K562 (cell line): Measurements from ENCODE around the gene ACP4. TPM values are rescaled to one million over a fixed set of nuclear protein-coding genes. Genes with fewer than 3 reads are reported as not detected.

Source experiments
- ADNP ChIP-seq: fragments of 200-800 bp; sonication (Bioruptor generic); IDR thresholded peaks from 2 replicates; pipeline ENCODE4 v1.6.1; 2016; ENCODE audit warnings: missing genetic modification characterization, missing compliant biosample characterization
- BMI1 ChIP-seq: fragments of 150-350 bp; IDR thresholded peaks from 2 replicates; pipeline ENCODE4 v1.6.1; 2014; ENCODE audit warnings: low read length
- CBFB ChIP-seq: sonication (generic); formaldehyde crosslinking; IDR thresholded peaks from 2 replicates; pipeline ENCODE4 v1.4.0; 2020; ENCODE audit warnings: mild to moderate bottlenecking, missing genetic modification reagents
- CBX8 ChIP-seq: fragments of 200-600 bp; sonication (generic); IDR thresholded peaks from 2 replicates; pipeline ENCODE4 v1.6.1; 2012; ENCODE audit warnings: borderline replicate concordance, mixed run types, low read depth, mild to moderate bottlenecking, moderate library complexity, mixed read lengths, low read length, control low read depth, inconsistent platforms; ENCODE audit not compliant: poor library complexity, severe bottlenecking; ENCODE audit errors: extremely low read depth
- FOXJ2 ChIP-seq: fragments of 200-800 bp; sonication (Bioruptor generic); IDR thresholded peaks from 2 replicates; pipeline ENCODE4 v1.6.1; 2016; ENCODE audit warnings: missing genetic modification characterization, missing compliant biosample characterization
- KLF10 ChIP-seq: fragments of 250-450 bp; sonication (Bioruptor Pico); IDR thresholded peaks from 2 replicates; pipeline ENCODE4 v1.6.1; 2021; ENCODE audit warnings: matching md5 sums
- MIER1 ChIP-seq: fragments of 450-650 bp; IDR thresholded peaks from 2 replicates; pipeline ENCODE4 v1.6.1; 2016; ENCODE audit warnings: antibody characterized with exemption, mild to moderate bottlenecking, low read depth
- OTX1 ChIP-seq: fragments of 450-650 bp; formaldehyde crosslinking; IDR thresholded peaks from 2 replicates; pipeline ENCODE4 v1.4.0; 2022; ENCODE audit warnings: mild to moderate bottlenecking
- POLR3A ChIP-seq: IDR thresholded peaks from 2 replicates; pipeline ENCODE4 v1.6.1; 2011; ENCODE audit warnings: borderline replicate concordance, mild to moderate bottlenecking, moderate library complexity; ENCODE audit not compliant: insufficient read length, insufficient read depth; ENCODE audit errors: extremely low read depth
- PPARD ChIP-seq: fragments of 250-450 bp; sonication (Bioruptor Pico); IDR thresholded peaks from 2 replicates; pipeline ENCODE4 v1.8.0; 2022; ENCODE audit warnings: inconsistent platforms, mild to moderate bottlenecking, moderate library complexity
- PRPF4 ChIP-seq: fragments of 200-400 bp; formaldehyde crosslinking; IDR thresholded peaks from one replicate; pipeline ENCODE4 v1.6.1; 2017; ENCODE audit warnings: low read length, low read depth, mild to moderate bottlenecking; ENCODE audit not compliant: insufficient read depth, poor library complexity, severe bottlenecking
- SIX5 ChIP-seq, 2 experiments: IDR thresholded peaks; 2 replicates each; pipeline ENCODE4 v1.6.1; 2011; ENCODE audit warnings: low read length in 2 of 2, borderline replicate concordance in 1 of 2, low read depth in 1 of 2, mild to moderate bottlenecking in 1 of 2, moderate library complexity in 1 of 2; ENCODE audit not compliant: insufficient read depth in 1 of 2
- STAG1 ChIP-seq: sonication (generic); formaldehyde crosslinking; IDR thresholded peaks from 2 replicates; pipeline ENCODE4 v1.5.0; 2020; ENCODE audit warnings: missing genetic modification reagents, borderline replicate concordance
- TBP ChIP-seq: optimal IDR thresholded peaks from 2 replicates; pipeline ENCODE3; 2011; ENCODE audit warnings: low read depth, low read length, improper control_type of control experiment
- ZBED1 ChIP-seq: IDR thresholded peaks from 2 replicates; pipeline ENCODE4 v1.6.1; 2014
- ZFP30 ChIP-seq: fragments of 250-450 bp; sonication (Bioruptor Pico); IDR thresholded peaks from 2 replicates; pipeline ENCODE4 v1.8.0; 2022; ENCODE audit warnings: moderate library complexity, mild to moderate bottlenecking, inconsistent platforms, borderline replicate concordance
- ZNF41 ChIP-seq: fragments of 250-450 bp; sonication (Bioruptor Pico); conservative IDR thresholded peaks from 2 replicates; pipeline ENCODE4 v1.4.0; 2020; ENCODE audit warnings: mild to moderate bottlenecking
- polyA plus RNA-seq, 8 experiments: library from polyadenylated mRNA; depleted of rRNA in 4 of 8; stranded (reverse) in 5 of 8; unstranded in 3 of 8; fragments of >200 nt; fragmentation: Nextera tagmentation in 2 of 8; fragmentation: Illumina TruSeq in 1 of 8; extraction: Ambion mirVana in 2 of 8; extraction: Trizol in 1 of 8; gene quantifications; 2 replicates each; pipeline versions ENCODE4 v1.2.1 to v1.2.3, GENCODE V29; 2011 to 2014; ENCODE audit warnings: inconsistent platforms in 1 of 8, missing spikeins in 1 of 8
- total RNA-seq, 7 experiments: library from RNA; depleted of rRNA in 6 of 7; stranded (reverse); fragments of >200 nt in 6 of 7; fragmentation: Illumina TruSeq in 2 of 7; extraction: Trizol in 2 of 7; gene quantifications; 2 replicates each; pipeline versions ENCODE4 v1.2.1 to v1.2.3, GENCODE V29; 2011 to 2021; ENCODE audit warnings: low replicate concordance in 1 of 7
- TF ChIP-seq, protein P1 (sequence below): fragments of 250-450 bp; sonication (Bioruptor Pico); IDR thresholded peaks from 2 replicates; pipeline ENCODE4 v1.8.0; 2022; ENCODE audit warnings: inconsistent platforms
- TF ChIP-seq, protein P2 (sequence below): fragments of 450-650 bp; IDR thresholded peaks from 2 replicates; pipeline ENCODE4 v1.6.1; 2017; ENCODE audit warnings: antibody characterized with exemption
- TF ChIP-seq, protein P3 (sequence below): sonication (generic); formaldehyde crosslinking; IDR thresholded peaks from 2 replicates; pipeline ENCODE4 v1.8.0; 2022; ENCODE audit warnings: missing genetic modification reagents, mild to moderate bottlenecking, borderline replicate concordance

The ACP4 gene
- total and polyA plus RNA-seq, 9 of the 15 experiments (the other 6 are each of a cell fraction or from before 2014, with no cell fraction given), result not detected

DNA sequence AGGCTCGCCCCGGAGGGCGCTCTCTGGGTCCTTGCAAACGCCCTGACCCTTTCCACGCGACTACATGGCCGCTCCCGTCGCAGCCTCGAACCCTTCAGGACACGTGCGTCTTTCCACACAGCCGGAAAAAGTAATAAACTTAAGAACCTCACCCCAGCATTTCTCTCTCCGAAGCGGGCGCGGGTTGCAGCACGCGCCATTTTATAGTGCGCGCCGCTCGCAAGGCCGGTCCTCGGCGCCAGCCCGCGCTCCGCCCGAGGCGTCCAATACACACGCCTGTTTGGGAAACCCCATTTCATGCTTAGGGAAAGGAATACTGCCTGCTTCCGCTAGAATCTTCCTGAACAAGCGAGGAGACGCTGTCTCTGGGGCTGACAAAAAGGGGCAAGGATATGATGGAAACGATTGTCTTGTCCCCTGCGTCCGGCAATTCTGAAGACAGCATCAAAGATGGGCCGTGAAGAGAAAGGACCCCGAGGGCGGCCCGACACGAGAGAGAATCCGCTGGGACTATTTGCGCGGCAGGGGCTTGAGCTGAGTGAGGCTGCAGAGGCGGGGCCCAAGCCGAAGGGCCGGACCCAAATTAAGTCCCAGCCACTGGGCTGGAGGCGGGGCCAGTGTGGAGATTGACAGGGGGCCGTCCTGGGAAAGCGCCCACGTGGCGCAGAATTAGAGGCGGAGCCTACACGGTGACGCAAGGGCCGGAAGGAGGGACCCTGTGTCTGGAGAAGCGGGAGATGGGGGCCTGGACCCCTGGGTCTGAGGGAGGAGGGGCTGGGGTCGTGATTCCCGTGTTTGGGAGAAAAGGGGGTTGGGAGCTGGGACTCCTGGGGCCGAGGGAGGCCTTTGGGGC is 14.4 kb downstream of the ACP4 start (continued):
- TF ChIP-seq, protein P1, sequence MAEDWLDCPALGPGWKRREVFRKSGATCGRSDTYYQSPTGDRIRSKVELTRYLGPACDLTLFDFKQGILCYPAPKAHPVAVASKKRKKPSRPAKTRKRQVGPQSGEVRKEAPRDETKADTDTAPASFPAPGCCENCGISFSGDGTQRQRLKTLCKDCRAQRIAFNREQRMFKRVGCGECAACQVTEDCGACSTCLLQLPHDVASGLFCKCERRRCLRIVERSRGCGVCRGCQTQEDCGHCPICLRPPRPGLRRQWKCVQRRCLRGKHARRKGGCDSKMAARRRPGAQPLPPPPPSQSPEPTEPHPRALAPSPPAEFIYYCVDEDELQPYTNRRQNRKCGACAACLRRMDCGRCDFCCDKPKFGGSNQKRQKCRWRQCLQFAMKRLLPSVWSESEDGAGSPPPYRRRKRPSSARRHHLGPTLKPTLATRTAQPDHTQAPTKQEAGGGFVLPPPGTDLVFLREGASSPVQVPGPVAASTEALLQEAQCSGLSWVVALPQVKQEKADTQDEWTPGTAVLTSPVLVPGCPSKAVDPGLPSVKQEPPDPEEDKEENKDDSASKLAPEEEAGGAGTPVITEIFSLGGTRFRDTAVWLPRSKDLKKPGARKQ (CRISPR knock-in tag), result no peak
- TF ChIP-seq STAG1 (no peak), ZBED1 (peak; percentile 68; the same call in 1 of the 2 replicates), PRPF4 (peak; percentile 94), OTX1 (CRISPR knock-in tag) (peak; percentile 8; the same call in 1 of the 2 replicates), ZFP30 (no peak), MIER1 (no peak), BMI1 (peak; percentile 39; the same call in 1 of the 2 replicates), PPARD (no peak), SIX5 (IDR thresholded peaks at IDR 0.05; ENCODE audit: borderline replicate concordance in 1 of 2, insufficient read depth in 1 of 2, low read depth in 1 of 2, low read length in 2 of 2) (no peak), FOXJ2 (no peak), CBFB (CRISPR knock-in tag) (no peak), ZNF41 (CRISPR knock-in tag) (no peak), ADNP (no peak), CBX8 (no peak), TBP (no peak), KLF10 (CRISPR knock-in tag) (no peak), POLR3A (no peak)
- TF ChIP-seq, protein P2, sequence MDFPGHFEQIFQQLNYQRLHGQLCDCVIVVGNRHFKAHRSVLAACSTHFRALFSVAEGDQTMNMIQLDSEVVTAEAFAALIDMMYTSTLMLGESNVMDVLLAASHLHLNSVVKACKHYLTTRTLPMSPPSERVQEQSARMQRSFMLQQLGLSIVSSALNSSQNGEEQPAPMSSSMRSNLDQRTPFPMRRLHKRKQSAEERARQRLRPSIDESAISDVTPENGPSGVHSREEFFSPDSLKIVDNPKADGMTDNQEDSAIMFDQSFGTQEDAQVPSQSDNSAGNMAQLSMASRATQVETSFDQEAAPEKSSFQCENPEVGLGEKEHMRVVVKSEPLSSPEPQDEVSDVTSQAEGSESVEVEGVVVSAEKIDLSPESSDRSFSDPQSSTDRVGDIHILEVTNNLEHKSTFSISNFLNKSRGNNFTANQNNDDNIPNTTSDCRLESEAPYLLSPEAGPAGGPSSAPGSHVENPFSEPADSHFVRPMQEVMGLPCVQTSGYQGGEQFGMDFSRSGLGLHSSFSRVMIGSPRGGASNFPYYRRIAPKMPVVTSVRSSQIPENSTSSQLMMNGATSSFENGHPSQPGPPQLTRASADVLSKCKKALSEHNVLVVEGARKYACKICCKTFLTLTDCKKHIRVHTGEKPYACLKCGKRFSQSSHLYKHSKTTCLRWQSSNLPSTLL, result no peak
- TF ChIP-seq, protein P3, sequence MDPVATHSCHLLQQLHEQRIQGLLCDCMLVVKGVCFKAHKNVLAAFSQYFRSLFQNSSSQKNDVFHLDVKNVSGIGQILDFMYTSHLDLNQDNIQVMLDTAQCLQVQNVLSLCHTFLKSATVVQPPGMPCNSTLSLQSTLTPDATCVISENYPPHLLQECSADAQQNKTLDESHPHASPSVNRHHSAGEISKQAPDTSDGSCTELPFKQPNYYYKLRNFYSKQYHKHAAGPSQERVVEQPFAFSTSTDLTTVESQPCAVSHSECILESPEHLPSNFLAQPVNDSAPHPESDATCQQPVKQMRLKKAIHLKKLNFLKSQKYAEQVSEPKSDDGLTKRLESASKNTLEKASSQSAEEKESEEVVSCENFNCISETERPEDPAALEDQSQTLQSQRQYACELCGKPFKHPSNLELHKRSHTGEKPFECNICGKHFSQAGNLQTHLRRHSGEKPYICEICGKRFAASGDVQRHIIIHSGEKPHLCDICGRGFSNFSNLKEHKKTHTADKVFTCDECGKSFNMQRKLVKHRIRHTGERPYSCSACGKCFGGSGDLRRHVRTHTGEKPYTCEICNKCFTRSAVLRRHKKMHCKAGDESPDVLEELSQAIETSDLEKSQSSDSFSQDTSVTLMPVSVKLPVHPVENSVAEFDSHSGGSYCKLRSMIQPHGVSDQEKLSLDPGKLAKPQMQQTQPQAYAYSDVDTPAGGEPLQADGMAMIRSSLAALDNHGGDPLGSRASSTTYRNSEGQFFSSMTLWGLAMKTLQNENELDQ, result no peak
